Uterus (tissue), 2 donors: ENCODE results near the gene MRPL54.

ENCODE experiments used
- CTCF ChIP-seq, 4 experiments: fragments of 200-600 bp in 2 of 4; fragments of 450-650 bp in 2 of 4; sonication (generic) in 2 of 4; IDR thresholded peaks; one replicate each; pipeline ENCODE4 v1.5.1; 2016 to 2019; ENCODE audit warnings: antibody characterized with exemption in 4 of 4, mild to moderate bottlenecking in 2 of 4, moderate library complexity in 1 of 4
- POLR2A ChIP-seq, 2 donors: fragments of 450-650 bp; IDR thresholded peaks; one replicate each; pipeline ENCODE4 v1.6.1; 2016; ENCODE audit warnings: antibody characterized with exemption in 2 of 2, mild to moderate bottlenecking in 1 of 2, moderate library complexity in 1 of 2

GRCh38 chr19:3803114-3803888, 40.8 kb downstream of the MRPL54 start:
- TF ChIP-seq CTCF (IDR thresholded peaks at IDR 0.05) (no peak), POLR2A (IDR thresholded peaks at IDR 0.05) (no peak)
